Type B pancreatic cell (in vitro differentiated cells): ENCODE measurements around the gene DNLZ. TPM values are rescaled to one million over a fixed set of nuclear protein-coding genes. Genes with fewer than 3 reads are reported as not detected.

Experiments used
- DNase-seq: peaks from one replicate; pipeline ENCODE4 v3.0.0; 2021; ENCODE audit warnings: mixed read lengths; ENCODE audit not compliant: unreplicated experiment; ENCODE audit errors: extremely low spot score
- H3K27ac Mint-ChIP-seq: 2 replicates; pipeline ENCODE4 v1.8.0; 2021; ENCODE audit warnings: mild to moderate bottlenecking, mixed read lengths
- H3K27me3 Mint-ChIP-seq: 2 replicates; pipeline ENCODE4 v1.8.0; 2021; ENCODE audit warnings: mixed read lengths
- H3K36me3 Mint-ChIP-seq: 2 replicates; pipeline ENCODE4 v1.8.0; 2021; ENCODE audit warnings: mixed read lengths
- H3K4me1 Mint-ChIP-seq: one replicate; pipeline ENCODE4 v1.8.0; 2021; ENCODE audit warnings: mixed read lengths; ENCODE audit not compliant: unreplicated experiment
- H3K4me3 Mint-ChIP-seq: 2 replicates; pipeline ENCODE4 v1.8.0; 2021; ENCODE audit warnings: mild to moderate bottlenecking, mixed read lengths
- H3K9me3 Mint-ChIP-seq: 2 replicates; pipeline ENCODE4 v1.8.0; 2021; ENCODE audit warnings: mixed read lengths
- CTCF ChIP-seq: fragments of 200-600 bp; sonication (generic); conservative IDR thresholded peaks from 2 replicates; pipeline ENCODE4 v1.5.0; 2021; ENCODE audit warnings: antibody characterized with exemption, mild to moderate bottlenecking
- total RNA-seq: library from RNA; stranded (reverse); gene quantifications from 2 replicates; pipeline ENCODE4 v1.2.1, GENCODE V29; 2021; ENCODE audit warnings: low replicate concordance

Gene DNLZ
- total RNA-seq, 1 donor from 2014 or later = 14.0 TPM

- no peaks in the 10 kb centered on the region for H3K36me3 Mint-ChIP-seq
- TF ChIP-seq CTCF = no peak
- H3K27ac Mint-ChIP-seq = no peak overlapping the region
- H3K27me3 Mint-ChIP-seq = no peaks in the 10 kb centered on the region
- no peak overlapping the region for H3K4me3 Mint-ChIP-seq
- H3K9me3 Mint-ChIP-seq = no peaks in the 10 kb centered on the region
- DNase-seq = no peak
- H3K4me1 Mint-ChIP-seq = peaks cover 6% of the 10 kb centered on the region
Measured at GRCh38 chr9:136358016-136358415, 5.5 kb downstream of the DNLZ start.

GRCh38 chr9:136357202-136357725, 6.3 kb downstream of the DNLZ start:
- no peaks in the 10 kb centered on the region for H3K9me3 Mint-ChIP-seq
- H3K4me1 Mint-ChIP-seq = no peaks in the 10 kb centered on the region
- no peak for TF ChIP-seq CTCF
- no peaks in the 10 kb centered on the region for H3K27me3 Mint-ChIP-seq
- no peak for DNase-seq
- H3K36me3 Mint-ChIP-seq = no peaks in the 10 kb centered on the region
- no peak overlapping the region for H3K27ac Mint-ChIP-seq
- no peak overlapping the region for H3K4me3 Mint-ChIP-seq

- no peak for DNase-seq
- no peak overlapping the region for H3K27ac Mint-ChIP-seq
- H3K4me3 Mint-ChIP-seq = no peak overlapping the region
- H3K36me3 Mint-ChIP-seq = no peaks in the 10 kb centered on the region
- no peak for TF ChIP-seq CTCF
- no peaks in the 10 kb centered on the region for H3K27me3 Mint-ChIP-seq
- H3K9me3 Mint-ChIP-seq = no peaks in the 10 kb centered on the region
- no peaks in the 10 kb centered on the region for H3K4me1 Mint-ChIP-seq
Measured at GRCh38 chr9:136355616-136356557, 7.7 kb downstream of the DNLZ start.

DNA sequence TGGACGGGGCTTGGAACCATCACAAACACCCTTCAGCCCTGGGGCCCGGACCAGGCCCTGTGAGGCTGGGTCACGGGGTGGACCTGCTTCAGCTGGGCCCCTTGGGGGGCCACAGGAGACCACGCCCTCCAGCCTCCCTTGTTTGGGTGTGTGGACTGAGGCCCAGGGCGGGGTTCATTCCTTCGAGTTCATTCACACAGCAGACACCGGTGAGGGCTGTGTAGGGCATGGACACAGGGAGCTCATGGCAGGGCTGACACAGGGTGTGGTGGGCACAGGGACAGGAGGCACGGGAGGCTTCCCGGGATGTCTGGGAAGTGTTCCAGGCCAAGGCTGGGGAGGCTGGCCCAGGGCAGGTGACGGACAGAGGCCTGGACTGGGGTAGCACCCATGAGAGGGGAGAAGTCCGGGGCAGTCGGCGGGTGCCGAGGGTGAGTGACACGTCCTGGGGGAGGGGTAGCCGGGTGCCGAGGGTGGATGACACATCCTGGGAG, 8.9 kb downstream of the DNLZ start:
- no peak for TF ChIP-seq CTCF
- Mint-ChIP-seq H3K36me3 (no peaks in the 10 kb centered on the region), H3K4me1 (no peaks in the 10 kb centered on the region), H3K9me3 (no peaks in the 10 kb centered on the region), H3K4me3 (no peak overlapping the region), H3K27me3 (no peaks in the 10 kb centered on the region), H3K27ac (peak overlapping the region; percentile 67)
- DNase-seq = no peak

DNA sequence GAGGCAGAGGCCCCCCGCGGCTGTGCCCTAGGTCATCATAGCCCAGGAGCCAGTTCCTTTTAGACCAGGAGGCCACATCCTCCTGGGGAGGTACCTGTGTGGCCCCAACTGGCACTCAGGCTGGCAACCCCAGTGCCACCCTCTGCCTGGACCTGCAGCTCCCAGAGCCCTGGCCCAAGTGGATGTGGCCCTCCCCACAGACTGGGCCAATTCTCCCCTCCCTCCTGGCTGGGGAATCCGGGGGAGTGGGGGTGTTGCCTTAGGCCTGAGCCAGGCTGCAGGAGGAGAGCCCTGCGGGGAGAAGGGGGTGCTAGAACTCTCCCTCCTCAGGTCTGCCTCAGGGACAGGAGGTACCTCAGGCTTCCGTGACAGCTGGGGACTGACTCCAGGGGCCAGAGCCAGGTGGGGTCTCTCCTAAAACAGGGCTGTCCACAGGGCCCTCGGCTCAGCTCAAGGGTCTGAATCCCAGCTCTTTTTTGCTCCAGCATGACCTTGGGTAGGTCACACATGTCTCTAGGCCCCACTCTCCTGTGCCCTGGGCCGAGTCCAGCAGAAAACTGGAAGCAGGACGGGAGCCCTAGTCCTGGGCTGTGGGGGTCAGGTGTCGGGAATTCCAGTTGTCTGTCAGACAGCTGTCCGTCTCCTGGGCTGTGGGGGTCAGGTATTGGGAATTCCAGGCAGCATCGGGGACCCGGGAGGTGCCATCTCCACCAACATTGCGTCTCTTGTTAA, 9.6 kb downstream of the DNLZ start:
- no peak for DNase-seq
- no peaks in the 10 kb centered on the region for H3K36me3 Mint-ChIP-seq
- H3K27ac Mint-ChIP-seq = peak overlapping the region; percentile 67
- no peak overlapping the region for H3K4me3 Mint-ChIP-seq
- TF ChIP-seq CTCF = no peak
- H3K4me1 Mint-ChIP-seq = no peaks in the 10 kb centered on the region
- no peaks in the 10 kb centered on the region for H3K9me3 Mint-ChIP-seq
- no peaks in the 10 kb centered on the region for H3K27me3 Mint-ChIP-seq
